Common myeloid progenitor, CD34-positive (primary cell): ENCODE results near the gene RIN3.
A peak's percentile ranks its signal among the peaks of the same experiment; 100 is the strongest.

Experiments used
- CTCF ChIA-PET: fragments of 350-600 bp; sonication (Branson Sonifier 250); formaldehyde crosslinking; loops from one replicate; lab custom pipeline; 2021; ENCODE audit warnings: antibody characterized with exemption; lab: Charles Lee
- POLR2A ChIA-PET: fragments of 350-600 bp; sonication (Branson Sonifier 250); formaldehyde crosslinking; loops from one replicate; lab custom pipeline; 2021; ENCODE audit warnings: antibody characterized with exemption; lab: Charles Lee
- DNase-seq, 3 donors: peaks; one replicate each; pipeline versions ENCODE4 v3.0.0 to v3.0.0-alpha.2; 2013
- H3K27ac ChIP-seq, 2 experiments: 1 replicate in 1 of 2; 2 replicates in 1 of 2; pipeline ENCODE4 v1.7.0; 2013; ENCODE audit warnings: inconsistent platforms in 2 of 2, low read length in 2 of 2, mild to moderate bottlenecking in 2 of 2, low read depth in 1 of 2, moderate library complexity in 1 of 2; ENCODE audit not compliant: severe bottlenecking in 2 of 2, insufficient read depth in 1 of 2, poor library complexity in 1 of 2
- H3K27me3 ChIP-seq, 5 experiments: replicated peaks in 2 of 5; 1 replicate in 3 of 5; 2 replicates in 2 of 5; pipeline versions ENCODE4 v1.6.1 to v1.7.0; 2013; ENCODE audit warnings: low read length in 4 of 5, mild to moderate bottlenecking in 2 of 5, moderate library complexity in 2 of 5, inconsistent platforms in 1 of 5; ENCODE audit not compliant: insufficient read depth in 5 of 5, control insufficient read depth in 4 of 5
- H3K36me3 ChIP-seq, 4 experiments: 1 replicate in 2 of 4; 2 replicates in 2 of 4; pipeline versions ENCODE4 v1.6.1 to v1.7.0; 2013; ENCODE audit warnings: low read length in 3 of 4, control low read depth in 1 of 4, mild to moderate bottlenecking in 1 of 4; ENCODE audit not compliant: control insufficient read depth in 4 of 4, insufficient read depth in 4 of 4
- H3K4me1 ChIP-seq, 4 experiments: 1 replicate in 3 of 4; 2 replicates in 1 of 4; pipeline versions ENCODE4 v1.6.1 to v1.7.1; 2013; ENCODE audit warnings: low read length in 3 of 4, mild to moderate bottlenecking in 3 of 4, control low read depth in 1 of 4, inconsistent platforms in 1 of 4, moderate library complexity in 1 of 4; ENCODE audit not compliant: control insufficient read depth in 4 of 4, insufficient read depth in 4 of 4; ENCODE audit errors: control extremely low read depth in 1 of 4
- H3K4me3 ChIP-seq, 7 experiments: 1 replicate in 4 of 7; 2 replicates in 3 of 7; pipeline versions ENCODE4 v1.5.1 to v1.7.0; 2013; ENCODE audit warnings: mild to moderate bottlenecking in 7 of 7, low read length in 6 of 7, moderate library complexity in 6 of 7, inconsistent platforms in 2 of 7, low read depth in 2 of 7, control low read depth in 1 of 7; ENCODE audit not compliant: insufficient read depth in 4 of 7, control insufficient read depth in 1 of 7; ENCODE audit errors: extremely low read depth in 1 of 7
- H3K9me3 ChIP-seq, 5 experiments: 1 replicate in 4 of 5; 2 replicates in 1 of 5; pipeline versions ENCODE4 v1.6.1 to v1.7.1; 2013; ENCODE audit warnings: low read length in 4 of 5, mild to moderate bottlenecking in 2 of 5, inconsistent platforms in 1 of 5, low read depth in 1 of 5, moderate library complexity in 1 of 5; ENCODE audit not compliant: control insufficient read depth in 4 of 5, insufficient read depth in 2 of 5; ENCODE audit errors: control extremely low read depth in 1 of 5
- WGBS: methylation state at CpG from one replicate; pipeline ENCODE4 v1.1.5; 2013; ENCODE audit not compliant: insufficient coverage; 5-methylcytosine and 5-hydroxymethylcytosine counted together

RIN3 gene

GRCh38 chr14:92686411-92686899, 172.9 kb downstream of the RIN3 start:
- no peak overlapping the region for H3K27ac ChIP-seq
- DNase-seq = no peak
- WGBS = 97% methylated on average over 9 of the region's 9 CpGs
- CTCF ChIA-PET = interaction anchor here (0.6 to 18.0 kb wide), 32 partner anchors 9 to 567 kb away, joined by 3 to 263 read pairs (median 4); no protein-coding TSS in a partner anchor
- POLR2A ChIA-PET = interaction anchor here (0.6 kb wide), 1 partner anchor 1066 kb away, joined by 5 read pairs; no protein-coding TSS in a partner anchor
- no peak overlapping the region for H3K4me3 ChIP-seq
- peaks cover 0 to 3% (median under 1%) of the 10 kb centered on the region in 4 experiments for H3K4me1 ChIP-seq
- peaks cover 13 to 86% (median 61%) of the 10 kb centered on the region in 4 experiments for H3K36me3 ChIP-seq
- H3K27me3 ChIP-seq = no peaks in the 10 kb centered on the region
- no peaks in the 10 kb centered on the region for H3K9me3 ChIP-seq

DNA sequence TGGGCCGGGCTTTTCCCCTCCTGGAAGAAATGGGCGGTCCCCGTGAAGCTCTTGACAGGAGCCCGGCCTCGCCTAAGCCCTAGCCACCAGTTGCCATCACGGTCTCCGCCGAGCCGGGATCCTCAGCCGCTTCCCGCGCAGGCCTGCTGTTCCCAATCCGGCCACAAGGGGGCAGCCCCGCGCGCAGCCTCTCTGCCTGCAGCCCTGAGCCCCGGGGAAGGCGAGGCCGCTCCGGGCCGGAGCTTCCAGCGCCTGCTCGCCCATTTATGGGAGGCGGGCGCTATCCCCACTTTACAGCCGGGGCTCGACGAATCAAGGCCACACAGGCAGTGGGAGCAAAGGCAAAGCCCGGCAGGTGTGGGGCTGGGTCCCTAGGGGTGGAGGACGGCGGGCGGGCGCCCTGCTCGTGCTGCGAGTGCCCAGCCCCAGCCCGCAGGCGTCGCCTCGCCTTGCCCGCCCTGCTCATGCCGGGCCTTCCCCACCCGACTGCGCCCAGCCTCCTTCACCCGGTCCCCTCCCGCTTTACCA, 173.4 kb downstream of the RIN3 start:
- peak in 2 of 3 donors; percentile 44 to 68 for DNase-seq
- no peak overlapping the region for H3K27ac ChIP-seq
- POLR2A ChIA-PET = no interaction called here
- peaks cover 0 to 3% (median 2%) of the 10 kb centered on the region in 4 experiments for H3K4me1 ChIP-seq
- no peaks in the 10 kb centered on the region for H3K27me3 ChIP-seq
- H3K4me3 ChIP-seq = no peak overlapping the region
- WGBS = 77% methylated on average over 37 of the region's 45 CpGs
- CTCF ChIA-PET = interaction anchor here (0.6 to 18.0 kb wide), 31 partner anchors 8 to 568 kb away, joined by 3 to 263 read pairs (median 4); no protein-coding TSS in a partner anchor
- H3K9me3 ChIP-seq = no peaks in the 10 kb centered on the region
- peaks cover 11 to 83% (median 58%) of the 10 kb centered on the region in 4 experiments for H3K36me3 ChIP-seq

GRCh38 chr14:92687681-92688433, 174.3 kb downstream of the RIN3 start:
- CTCF ChIA-PET = interaction anchor here (1.0 to 18.0 kb wide), 11 partner anchors 10 to 111 kb away, joined by 3 to 263 read pairs (median 5); no protein-coding TSS in a partner anchor
- no peak for DNase-seq
- WGBS = 95% methylated on average over 72 of the region's 80 CpGs
- Histone ChIP-seq H3K27ac (no peak overlapping the region), H3K36me3 (peaks cover 11 to 75% (median 52%) of the 10 kb centered on the region in 4 experiments), H3K9me3 (no peaks in the 10 kb centered on the region), H3K4me3 (no peak overlapping the region), H3K27me3 (no peaks in the 10 kb centered on the region), H3K4me1 (peaks cover under 1 to 12% (median 11%) of the 10 kb centered on the region in 4 experiments)
- POLR2A ChIA-PET = no interaction called here

DNA sequence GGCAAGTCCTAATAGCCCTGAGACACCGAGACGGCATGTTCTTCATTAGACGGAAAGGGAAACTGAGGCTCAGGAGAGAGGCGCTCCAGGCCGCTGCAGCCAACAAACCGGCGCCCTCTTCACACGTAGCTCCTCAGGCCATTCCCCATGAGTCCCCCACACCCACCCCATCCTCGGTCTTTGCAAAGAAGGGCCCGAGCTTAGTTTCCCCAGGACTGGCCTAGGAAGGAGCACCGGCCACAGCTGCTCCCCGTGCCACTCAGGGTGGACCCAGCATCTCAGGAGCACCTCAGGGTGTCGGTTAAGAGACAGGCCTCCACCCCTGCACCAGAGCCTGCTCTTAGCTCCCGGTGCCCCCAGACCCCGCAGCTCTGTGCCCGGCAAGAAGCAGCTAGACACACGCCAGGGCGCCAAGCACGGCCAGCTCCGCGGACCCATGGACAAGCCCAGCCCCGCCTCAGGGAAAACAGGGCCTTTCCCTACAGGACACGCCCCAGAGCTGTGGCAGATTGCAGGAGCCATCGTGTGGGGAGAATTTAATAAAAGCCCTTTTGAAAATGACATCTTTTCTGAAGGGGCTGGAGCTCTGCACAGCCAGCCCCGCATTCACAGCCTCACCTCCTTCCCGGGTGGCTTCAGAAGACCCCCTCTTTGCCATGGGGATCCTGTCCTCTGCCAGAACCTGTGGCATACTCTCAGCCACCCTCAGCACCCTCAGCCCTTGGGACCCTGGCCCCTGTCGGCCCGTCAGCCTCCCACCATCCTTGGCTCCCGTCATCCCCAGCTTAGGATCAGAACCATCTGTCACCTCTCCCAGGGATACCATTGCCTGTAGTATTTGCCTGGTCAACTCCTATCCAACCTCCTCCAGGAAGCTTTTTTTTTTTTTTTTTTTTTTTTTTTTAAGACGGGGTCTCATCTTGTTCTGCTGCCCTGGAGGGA, 175.1 kb downstream of the RIN3 start:
- H3K4me3 ChIP-seq = no peak overlapping the region
- H3K27me3 ChIP-seq = no peaks in the 10 kb centered on the region
- no peak overlapping the region for H3K27ac ChIP-seq
- ChIA-PET CTCF (interaction anchor here (0.7 to 18.0 kb wide), 17 partner anchors 7 to 98 kb away, joined by 3 to 263 read pairs (median 5); no protein-coding TSS in a partner anchor), POLR2A (no interaction called here)
- no peak for DNase-seq
- no peaks in the 10 kb centered on the region for H3K9me3 ChIP-seq
- peaks cover 5 to 21% (median 20%) of the 10 kb centered on the region in 4 experiments for H3K4me1 ChIP-seq
- WGBS = 99% methylated on average over 25 of the region's 30 CpGs
- peaks cover 8 to 68% (median 46%) of the 10 kb centered on the region in 4 experiments for H3K36me3 ChIP-seq

- DNase-seq = peak; percentile 57 to 67 (median 65)
Measured at GRCh38 chr14:92690171-92691011, 176.8 kb downstream of the RIN3 start.

DNA sequence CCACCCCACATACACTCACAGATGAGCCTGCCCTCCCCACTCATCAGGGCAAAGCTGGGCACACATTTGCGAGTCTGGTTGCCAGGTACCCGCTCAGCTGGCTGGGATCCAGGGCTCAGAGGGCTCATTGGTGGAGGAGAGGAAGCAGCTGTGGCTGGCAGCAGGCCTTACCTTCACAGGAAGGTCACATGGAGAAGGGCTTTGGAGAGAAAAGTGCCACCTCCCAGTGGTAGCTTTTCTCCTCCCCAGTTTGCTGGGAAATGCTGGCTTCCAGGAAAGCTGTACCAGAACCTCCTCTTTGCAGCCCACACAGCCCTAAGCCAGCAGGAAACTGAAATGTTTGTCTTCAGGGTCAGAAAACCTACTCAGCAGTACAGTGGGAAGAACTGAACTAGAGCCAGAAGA, 179.2 kb downstream of the RIN3 start:
- H3K27ac ChIP-seq = peak overlapping the region in 1 of 2 experiments; percentile 19
- POLR2A ChIA-PET = no interaction called here
- peaks cover 3 to 29% (median 23%) of the 10 kb centered on the region in 4 experiments for H3K36me3 ChIP-seq
- WGBS = 0% methylated on average over 2 of the region's 2 CpGs
- DNase-seq = peak; percentile 74 to 94 (median 93)
- no peaks in the 10 kb centered on the region for H3K9me3 ChIP-seq
- CTCF ChIA-PET = interaction anchor here (0.7 to 18.0 kb wide), 6 partner anchors 10 to 94 kb away, joined by 3 to 263 read pairs (median 6); no protein-coding TSS in a partner anchor
- H3K4me3 ChIP-seq = peak overlapping the region in 3 of 7 experiments; percentile 4 to 38 (median 9)
- H3K27me3 ChIP-seq = no peaks in the 10 kb centered on the region
- peaks cover 5 to 35% (median 30%) of the 10 kb centered on the region in 4 experiments for H3K4me1 ChIP-seq

More at GRCh38 chr14:92690171-92691011, 176.8 kb downstream of the RIN3 start:
- H3K9me3 ChIP-seq = no peaks in the 10 kb centered on the region
- no peaks in the 10 kb centered on the region for H3K27me3 ChIP-seq
- CTCF ChIA-PET = interaction anchor here (0.6 to 18.0 kb wide), 20 partner anchors 8 to 568 kb away, joined by 3 to 263 read pairs (median 4); partner anchors contain the start of gene CPSF2
- POLR2A ChIA-PET = no interaction called here
- H3K4me3 ChIP-seq = no peak overlapping the region
- H3K36me3 ChIP-seq = peaks cover 6 to 52% (median 40%) of the 10 kb centered on the region in 4 experiments
- H3K27ac ChIP-seq = no peak overlapping the region
- H3K4me1 ChIP-seq = peaks cover 5 to 27% (median 26%) of the 10 kb centered on the region in 4 experiments
- 60% methylated on average over 5 of the region's 13 CpGs for WGBS
